Caco-2 (cell line): Measurements from ENCODE around the gene CSF3. TPM values are rescaled to one million over a fixed set of nuclear protein-coding genes. Genes with fewer than 3 reads are reported as not detected.
A peak's percentile ranks its signal among the peaks of the same experiment; 100 is the strongest.
"Not testable (repeated sequence)": the region's sequence is repeated elsewhere in the genome, so short reads cannot be mapped to it uniquely, and the experiment has no call there.

Source experiments
- BruUV-seq: library from RNA; stranded (reverse); fragments of 400-500 nt; replicated peaks from 2 replicates; lab custom pipeline; 2021; lab: Mats Ljungman, UMichigan
- CTCF ChIA-PET: fragments of 300-600 bp; sonication (Branson Sonifier 250); formaldehyde crosslinking; loops from one replicate; lab custom pipeline; 2022; ENCODE audit warnings: antibody characterized with exemption; lab: Charles Lee
- POLR2A ChIA-PET: fragments of 300-600 bp; sonication (Branson Sonifier 250); formaldehyde crosslinking; loops from one replicate; lab custom pipeline; 2022; ENCODE audit warnings: antibody characterized with exemption; lab: Charles Lee
- DNase-seq, 2 experiments: peaks; one replicate each; pipeline versions ENCODE4 v3.0.0 to v3.0.0-alpha.2; 2020 to 2022
- H3K27me3 ChIP-seq: replicated peaks from 2 replicates; pipeline ENCODE4 v1.6.0; 2011; ENCODE audit warnings: low read length; ENCODE audit not compliant: control insufficient read depth, insufficient read depth
- H3K36me3 ChIP-seq: 2 replicates; pipeline ENCODE4 v1.5.1; 2011; ENCODE audit warnings: low read length; ENCODE audit not compliant: control insufficient read depth, insufficient read depth
- H3K4me1 ChIP-seq: fragments of 250-450 bp; sonication (Bioruptor Pico); 2 replicates; pipeline ENCODE4 v1.5.1; 2020; ENCODE audit warnings: mild to moderate bottlenecking
- H3K4me3 ChIP-seq: 2 replicates; pipeline ENCODE4 v1.5.1; 2011; ENCODE audit warnings: low read depth, mild to moderate bottlenecking, control low read depth, low read length
- H3K9me3 ChIP-seq: fragments of 250-450 bp; sonication (Bioruptor Pico); 2 replicates; pipeline ENCODE4 v1.5.1; 2020; ENCODE audit warnings: mild to moderate bottlenecking, moderate library complexity
- H3K27ac Mint-ChIP-seq: one replicate; pipeline ENCODE4 v1.8.0; 2022; ENCODE audit warnings: mixed read lengths; ENCODE audit not compliant: unreplicated experiment
- H3K27me3 Mint-ChIP-seq: one replicate; pipeline ENCODE4 v1.8.0; 2022; ENCODE audit warnings: mixed read lengths; ENCODE audit not compliant: insufficient read depth, unreplicated experiment
- H3K36me3 Mint-ChIP-seq: one replicate; pipeline ENCODE4 v1.8.0; 2022; ENCODE audit warnings: mild to moderate bottlenecking, mixed read lengths; ENCODE audit not compliant: insufficient read depth, unreplicated experiment
- H3K4me1 Mint-ChIP-seq: one replicate; pipeline ENCODE4 v1.8.0; 2022; ENCODE audit warnings: low read depth, mixed read lengths; ENCODE audit not compliant: unreplicated experiment
- H3K4me3 Mint-ChIP-seq: one replicate; pipeline ENCODE4 v1.8.0; 2022; ENCODE audit warnings: mild to moderate bottlenecking, moderate library complexity, mixed read lengths; ENCODE audit not compliant: unreplicated experiment
- H3K9me3 Mint-ChIP-seq: one replicate; pipeline ENCODE4 v1.8.0; 2022; ENCODE audit warnings: mixed read lengths; ENCODE audit not compliant: unreplicated experiment
- CTCF ChIP-seq, 2 experiments: fragments of 200-600 bp in 1 of 2; IDR thresholded peaks; 1 replicate in 1 of 2; 2 replicates in 1 of 2; pipeline versions ENCODE4 v1.5.1 to v1.8.0; 2011 to 2022; ENCODE audit warnings: antibody characterized with exemption in 1 of 2, control low read depth in 1 of 2, inconsistent platforms in 1 of 2, low read depth in 1 of 2, low read length in 1 of 2, mild to moderate bottlenecking in 1 of 2, moderate library complexity in 1 of 2; ENCODE audit not compliant: insufficient read depth in 1 of 2, severe bottlenecking in 1 of 2, unreplicated experiment in 1 of 2
- intact Hi-C: fragments of 100-400 bp; cut with micrococcal nuclease; formaldehyde crosslinking; loops from one replicate; pipeline ENCODE4 v1.10.0; 2022; ENCODE audit not compliant: unreplicated experiment
- total RNA-seq: library from RNA; stranded (reverse); gene quantifications from 2 replicates; pipeline ENCODE4 v1.2.3, GENCODE V29; 2022

Gene CSF3
- total RNA-seq, 1 experiment from 2014 or later, result not detected

- Mint-ChIP-seq H3K27ac (no peak overlapping the region), H3K4me3 (no peak overlapping the region), H3K27me3 (no peaks in the 10 kb centered on the region), H3K9me3 (no peaks in the 10 kb centered on the region), H3K4me1 (no peaks in the 10 kb centered on the region), H3K36me3 (peaks cover 51% of the 10 kb centered on the region)
- TSS peak; percentile 58 for BruUV-seq
- POLR2A ChIA-PET, result no interaction called here
- H3K4me1 ChIP-seq, result no peaks in the 10 kb centered on the region
- H3K4me3 ChIP-seq, result no peak overlapping the region
- TF ChIP-seq CTCF (IDR thresholded peaks at IDR 0.05; ENCODE audit: insufficient read depth in 1 of 2, low read depth in 1 of 2, low read length in 1 of 2, severe bottlenecking in 1 of 2, unreplicated experiment in 1 of 2), result no peak
- H3K27me3 ChIP-seq, result no peaks in the 10 kb centered on the region
- CTCF ChIA-PET, result interaction anchor here (0.6 kb wide), 2 partner anchors 329 to 647 kb away, joined by 3 to 4 read pairs; no protein-coding TSS in a partner anchor
- no peak for DNase-seq
- H3K9me3 ChIP-seq, result no peaks in the 10 kb centered on the region
- intact Hi-C loops, result no loop called here
- no peaks in the 10 kb centered on the region; the same call in 1 of the 2 replicates for H3K36me3 ChIP-seq
Measured at GRCh38 chr17:39997543-39997942, 17.7 kb upstream of the CSF3 start.

- Histone ChIP-seq H3K27me3 (no peaks in the 10 kb centered on the region), H3K36me3 (no peaks in the 10 kb centered on the region), H3K4me1 (no peaks in the 10 kb centered on the region), H3K9me3 (no peaks in the 10 kb centered on the region), H3K4me3 (no peak overlapping the region)
- peaks cover 36% of the 10 kb centered on the region for H3K36me3 Mint-ChIP-seq
- no peak overlapping the region for H3K27ac Mint-ChIP-seq
- no peaks in the 10 kb centered on the region for H3K9me3 Mint-ChIP-seq
- CTCF ChIA-PET, result no interaction called here
- no peaks in the 10 kb centered on the region for H3K27me3 Mint-ChIP-seq
- TF ChIP-seq CTCF (IDR thresholded peaks at IDR 0.05; ENCODE audit: insufficient read depth in 1 of 2, low read depth in 1 of 2, low read length in 1 of 2, severe bottlenecking in 1 of 2, unreplicated experiment in 1 of 2), result no peak
- no peaks in the 10 kb centered on the region for H3K4me1 Mint-ChIP-seq
- POLR2A ChIA-PET, result no interaction called here
- no peak overlapping the region for H3K4me3 Mint-ChIP-seq
- DNase-seq, result no peak
- intact Hi-C loops, result no loop called here
- no TSS peak for BruUV-seq
Measured at GRCh38 chr17:39999067-39999466, 16.2 kb upstream of the CSF3 start.

- 0 out of 2 replicates have a peak, but pooled peaks cover 2% of the 10 kb centered on the region for H3K9me3 ChIP-seq
- POLR2A ChIA-PET, result interaction anchor here (1.3 kb wide), 1 partner anchor 113 kb away, joined by 3 read pairs; no protein-coding TSS in a partner anchor
- Mint-ChIP-seq H3K4me3 (no peak overlapping the region), H3K4me1 (no peaks in the 10 kb centered on the region), H3K27ac (no peak overlapping the region), H3K36me3 (peaks cover 26% of the 10 kb centered on the region), H3K9me3 (no peaks in the 10 kb centered on the region), H3K27me3 (peaks cover 2% of the 10 kb centered on the region)
- H3K36me3 ChIP-seq, result no peaks in the 10 kb centered on the region
- intact Hi-C loops, result no loop called here
- no peaks in the 10 kb centered on the region for H3K4me1 ChIP-seq
- CTCF ChIA-PET, result no interaction called here
- H3K4me3 ChIP-seq, result no peak overlapping the region
- BruUV-seq, result no TSS peak
- DNase-seq, result no peak
- H3K27me3 ChIP-seq, result no peaks in the 10 kb centered on the region
- no peak for TF ChIP-seq CTCF (IDR thresholded peaks at IDR 0.05; ENCODE audit: insufficient read depth in 1 of 2, low read depth in 1 of 2, low read length in 1 of 2, severe bottlenecking in 1 of 2, unreplicated experiment in 1 of 2)
Measured at GRCh38 chr17:40000161-40000560, 15.1 kb upstream of the CSF3 start.

- H3K4me1 ChIP-seq, BruUV-seq, H3K9me3 Mint-ChIP-seq, DNase-seq, H3K4me3 Mint-ChIP-seq, H3K4me3 ChIP-seq, H3K27ac Mint-ChIP-seq, H3K27me3 Mint-ChIP-seq, CTCF ChIA-PET, H3K9me3 ChIP-seq, H3K36me3 ChIP-seq, POLR2A ChIA-PET, H3K4me1 Mint-ChIP-seq, intact Hi-C loops, H3K27me3 ChIP-seq: not testable (repeated sequence)
- peaks cover 16% of the 10 kb centered on the region for H3K36me3 Mint-ChIP-seq
Measured at GRCh38 chr17:40001335-40001734, 13.9 kb upstream of the CSF3 start.
